HG03439 (cell line): ENCODE results near the gene PPP1R3A.
"Not testable (repeated sequence)": the region's sequence is repeated elsewhere in the genome, so short reads cannot be mapped to it uniquely, and the experiment has no call there.

Source experiments
- ATAC-seq: cut with Tn5 transposase; IDR thresholded peaks from one replicate; pipeline ENCODE4 v1.9.1; 2021; ENCODE audit warnings: mild to moderate bottlenecking, moderate library complexity; ENCODE audit not compliant: unreplicated experiment

Gene PPP1R3A

GRCh38 chr7:113918946-113919345, at the start of gene PPP1R3A:
TSS of gene PPP1R3A (minus strand) at chr7:113919009. CDS start at chr7:113918996, 13 bp downstream.
- no peak for ATAC-seq

GRCh38 chr7:113963356-113963755, 44.5 kb upstream of the PPP1R3A start:
- no peak for ATAC-seq

GRCh38 chr7:113959910-113960309, 41.1 kb upstream of the PPP1R3A start:
- no peak for ATAC-seq

- no peak for ATAC-seq
Measured at GRCh38 chr7:113955157-113955556, 36.3 kb upstream of the PPP1R3A start.

GRCh38 chr7:113953553-113953952, 34.7 kb upstream of the PPP1R3A start:
- ATAC-seq = no peak

- ATAC-seq = no peak
Measured at GRCh38 chr7:113945018-113945938, 26.5 kb upstream of the PPP1R3A start.

GRCh38 chr7:113936982-113937381, 18.2 kb upstream of the PPP1R3A start:
- no peak for ATAC-seq

- no peak for ATAC-seq
Measured at GRCh38 chr7:113936535-113936934, 17.7 kb upstream of the PPP1R3A start.

- ATAC-seq = not testable (repeated sequence)
Measured at GRCh38 chr7:113929389-113929788, 10.6 kb upstream of the PPP1R3A start.

- no peak for ATAC-seq
Measured at GRCh38 chr7:113928112-113928511, 9.3 kb upstream of the PPP1R3A start.

GRCh38 chr7:113922049-113922448, 3.2 kb upstream of the PPP1R3A start:
- ATAC-seq = no peak

GRCh38 chr7:113921363-113921762, 2.6 kb upstream of the PPP1R3A start:
- ATAC-seq = no peak

- ATAC-seq = no peak
Measured at GRCh38 chr7:113917840-113918239, 969 bp downstream of the PPP1R3A start.

GRCh38 chr7:113915956-113916355, 2.9 kb downstream of the PPP1R3A start:
- no peak for ATAC-seq

- no peak for ATAC-seq
Measured at GRCh38 chr7:113912876-113913275, 5.9 kb downstream of the PPP1R3A start.

- no peak for ATAC-seq
Measured at GRCh38 chr7:113907617-113908016, 11.2 kb downstream of the PPP1R3A start.

GRCh38 chr7:113904521-113904920, 14.3 kb downstream of the PPP1R3A start:
- ATAC-seq = no peak

GRCh38 chr7:113892818-113893217, 26.0 kb downstream of the PPP1R3A start:
- no peak for ATAC-seq

- ATAC-seq = no peak
Measured at GRCh38 chr7:113891828-113892227, 27.0 kb downstream of the PPP1R3A start.

- no peak for ATAC-seq
Measured at GRCh38 chr7:113891031-113891350, 27.8 kb downstream of the PPP1R3A start.

GRCh38 chr7:113890331-113891030, 28.3 kb downstream of the PPP1R3A start:
- no peak for ATAC-seq

- ATAC-seq = no peak
Measured at GRCh38 chr7:113883096-113883495, 35.7 kb downstream of the PPP1R3A start.
